Calu3 (cell line): ENCODE results near the gene GPALPP1. TPM values are rescaled to one million over a fixed set of nuclear protein-coding genes. Genes with fewer than 3 reads are reported as not detected.

Experiments used
- BruUV-seq: library from RNA; stranded (reverse); fragments of 400-500 nt; replicated peaks from 2 replicates; lab custom pipeline; 2021; lab: Mats Ljungman, UMichigan
- CTCF ChIA-PET: fragments of 300-600 bp; sonication (Branson Sonifier 250); formaldehyde crosslinking; loops from one replicate; lab custom pipeline; 2022; ENCODE audit warnings: antibody characterized with exemption; lab: Charles Lee
- DNase-seq: peaks from one replicate; pipeline ENCODE4 v3.0.0; 2022
- H3K27ac Mint-ChIP-seq: one replicate; pipeline ENCODE4 v1.8.0; 2022; ENCODE audit warnings: mixed read lengths; ENCODE audit not compliant: unreplicated experiment
- H3K27me3 Mint-ChIP-seq: one replicate; pipeline ENCODE4 v1.8.0; 2022; ENCODE audit warnings: mixed read lengths; ENCODE audit not compliant: unreplicated experiment
- H3K36me3 Mint-ChIP-seq: one replicate; pipeline ENCODE4 v1.8.0; 2022; ENCODE audit warnings: mild to moderate bottlenecking, moderate library complexity, mixed read lengths; ENCODE audit not compliant: insufficient read depth, unreplicated experiment
- H3K4me1 Mint-ChIP-seq: one replicate; pipeline ENCODE4 v1.8.0; 2022; ENCODE audit warnings: mild to moderate bottlenecking, low read depth, mixed read lengths; ENCODE audit not compliant: unreplicated experiment
- H3K4me3 Mint-ChIP-seq: one replicate; pipeline ENCODE4 v1.8.0; 2022; ENCODE audit warnings: mild to moderate bottlenecking, low read depth, moderate library complexity, mixed read lengths; ENCODE audit not compliant: unreplicated experiment
- H3K9me3 Mint-ChIP-seq: one replicate; pipeline ENCODE4 v1.8.0; 2022; ENCODE audit warnings: low read depth, mixed read lengths; ENCODE audit not compliant: unreplicated experiment
- intact Hi-C: fragments of 100-400 bp; cut with micrococcal nuclease; formaldehyde crosslinking; loops from one replicate; pipeline ENCODE4 v1.10.0; 2022; ENCODE audit not compliant: unreplicated experiment
- total RNA-seq: library from RNA; stranded (reverse); gene quantifications from 2 replicates; pipeline ENCODE4 v1.2.3, GENCODE V29; 2022
- TF ChIP-seq, protein P1 (sequence below): fragments of 200-600 bp; IDR thresholded peaks from one replicate; pipeline ENCODE4 v1.8.0; 2022; ENCODE audit warnings: antibody characterized with exemption; ENCODE audit not compliant: unreplicated experiment

The GPALPP1 gene
- total RNA-seq, 1 experiment from 2014 or later, result 21.7 TPM

DNA sequence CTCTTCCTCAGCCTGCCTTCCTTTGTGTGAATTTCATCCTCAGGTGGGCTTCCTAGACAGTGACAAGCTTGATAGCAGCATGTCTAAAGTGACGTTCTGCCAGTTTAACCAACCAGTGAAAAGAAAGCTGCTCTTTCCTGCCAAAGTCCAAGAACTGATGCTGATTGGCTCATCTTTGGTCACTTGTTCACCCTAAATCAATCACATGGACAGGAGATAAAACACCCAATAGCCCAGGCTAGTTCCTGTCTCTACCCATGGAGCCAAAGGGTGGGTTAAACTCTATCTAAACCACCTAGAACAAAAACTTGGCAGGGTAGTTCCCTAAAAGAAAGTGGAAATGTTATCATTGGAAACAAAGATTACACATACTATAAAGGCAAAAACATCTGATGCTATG is 50.8 kb downstream of the GPALPP1 start:
- CTCF ChIA-PET, result no interaction called here

DNA sequence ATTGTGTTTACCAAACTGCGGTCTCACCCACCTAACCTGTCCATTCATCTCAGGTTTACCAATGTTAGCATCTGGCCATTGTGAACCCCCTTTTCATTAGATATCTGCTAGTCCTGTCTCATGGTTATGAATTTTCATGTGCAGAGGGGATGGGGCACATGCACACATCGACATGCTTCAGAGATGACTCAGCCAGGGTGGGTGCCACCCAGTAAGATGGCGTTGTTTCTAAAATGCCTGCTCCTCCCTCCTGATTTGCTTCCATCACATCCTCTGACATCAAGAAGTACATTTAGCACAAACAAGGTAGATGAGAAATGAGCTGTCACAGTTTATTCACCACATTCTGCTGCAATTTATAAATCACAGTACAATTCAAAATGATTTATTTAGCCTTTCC is 51.3 kb downstream of the GPALPP1 start:
- BruUV-seq, result no TSS peak
- no peak overlapping the region for H3K4me3 Mint-ChIP-seq
- CTCF ChIA-PET, result no interaction called here
- H3K9me3 Mint-ChIP-seq, result no peaks in the 10 kb centered on the region
- DNase-seq, result no peak
- no peaks in the 10 kb centered on the region for H3K27me3 Mint-ChIP-seq
- TF ChIP-seq, protein P1, sequence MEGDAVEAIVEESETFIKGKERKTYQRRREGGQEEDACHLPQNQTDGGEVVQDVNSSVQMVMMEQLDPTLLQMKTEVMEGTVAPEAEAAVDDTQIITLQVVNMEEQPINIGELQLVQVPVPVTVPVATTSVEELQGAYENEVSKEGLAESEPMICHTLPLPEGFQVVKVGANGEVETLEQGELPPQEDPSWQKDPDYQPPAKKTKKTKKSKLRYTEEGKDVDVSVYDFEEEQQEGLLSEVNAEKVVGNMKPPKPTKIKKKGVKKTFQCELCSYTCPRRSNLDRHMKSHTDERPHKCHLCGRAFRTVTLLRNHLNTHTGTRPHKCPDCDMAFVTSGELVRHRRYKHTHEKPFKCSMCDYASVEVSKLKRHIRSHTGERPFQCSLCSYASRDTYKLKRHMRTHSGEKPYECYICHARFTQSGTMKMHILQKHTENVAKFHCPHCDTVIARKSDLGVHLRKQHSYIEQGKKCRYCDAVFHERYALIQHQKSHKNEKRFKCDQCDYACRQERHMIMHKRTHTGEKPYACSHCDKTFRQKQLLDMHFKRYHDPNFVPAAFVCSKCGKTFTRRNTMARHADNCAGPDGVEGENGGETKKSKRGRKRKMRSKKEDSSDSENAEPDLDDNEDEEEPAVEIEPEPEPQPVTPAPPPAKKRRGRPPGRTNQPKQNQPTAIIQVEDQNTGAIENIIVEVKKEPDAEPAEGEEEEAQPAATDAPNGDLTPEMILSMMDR, result no peak
- no peaks in the 10 kb centered on the region for H3K36me3 Mint-ChIP-seq
- no peak overlapping the region for H3K27ac Mint-ChIP-seq
- H3K4me1 Mint-ChIP-seq, result no peaks in the 10 kb centered on the region
- intact Hi-C loops, result loop anchor here (10.0 kb wide), 1 partner anchor 354 kb away; no protein-coding TSS in a partner anchor

More for the DNA sequence above, 50.8 kb downstream of the GPALPP1 start:
- no peak for DNase-seq
- intact Hi-C loops, result loop anchor here (10.0 kb wide), 1 partner anchor 355 kb away; no protein-coding TSS in a partner anchor
- no peak overlapping the region for H3K4me3 Mint-ChIP-seq
- H3K9me3 Mint-ChIP-seq, result no peaks in the 10 kb centered on the region
- no peak overlapping the region for H3K27ac Mint-ChIP-seq
- TF ChIP-seq, protein P1, result no peak
- no TSS peak for BruUV-seq
- no peaks in the 10 kb centered on the region for H3K36me3 Mint-ChIP-seq
- no peaks in the 10 kb centered on the region for H3K4me1 Mint-ChIP-seq
- H3K27me3 Mint-ChIP-seq, result no peaks in the 10 kb centered on the region

DNA sequence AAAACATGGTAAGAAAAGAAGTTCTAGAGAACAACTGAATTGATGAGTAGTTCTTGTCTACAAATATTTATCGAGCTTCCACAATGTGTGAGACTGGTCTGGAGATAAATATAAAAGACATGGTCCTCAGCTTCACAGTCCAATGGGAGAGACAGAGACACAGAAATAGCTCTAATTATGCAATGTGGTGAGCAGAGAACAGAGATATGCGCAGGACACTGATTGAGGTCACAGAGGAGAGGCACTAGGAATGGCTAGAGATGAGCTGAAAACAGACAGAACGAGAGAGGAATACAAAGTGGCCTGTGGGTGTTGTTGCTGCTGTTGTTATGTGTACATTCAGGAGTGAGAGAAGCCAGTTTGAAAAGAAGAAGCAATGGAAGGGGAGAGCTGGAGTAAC is 53.2 kb downstream of the GPALPP1 start:
- CTCF ChIA-PET, result interaction anchor here (0.6 kb wide), 1 partner anchor 252 kb away, joined by 4 read pairs; no protein-coding TSS in a partner anchor

DNA sequence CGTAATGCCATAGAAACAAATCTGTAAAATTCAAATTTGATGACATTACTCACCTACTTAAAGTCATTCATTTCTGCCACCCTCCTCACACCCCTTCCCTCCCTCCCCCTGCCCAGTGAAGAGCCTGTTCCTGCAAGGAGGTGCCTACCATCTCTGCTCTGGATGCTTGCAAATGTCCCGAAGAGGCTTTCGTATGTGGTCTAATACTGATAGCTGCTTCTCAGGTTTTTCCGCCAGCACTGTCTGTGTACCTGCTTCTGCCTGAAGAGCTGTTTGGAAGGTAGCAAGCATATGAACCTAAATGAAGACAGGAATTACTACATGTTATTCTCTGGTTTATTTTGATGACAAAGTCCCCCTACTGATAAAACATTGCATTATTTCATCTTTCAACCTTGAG is 57.1 kb downstream of the GPALPP1 start:
- H3K27ac Mint-ChIP-seq, result no peak overlapping the region
- H3K4me3 Mint-ChIP-seq, result peak overlapping the region; percentile 50
- no peaks in the 10 kb centered on the region for H3K9me3 Mint-ChIP-seq
- CTCF ChIA-PET, result interaction anchor here (0.7 to 2.2 kb wide), 2 partner anchors 234 to 237 kb away, joined by 3 to 26 read pairs; no protein-coding TSS in a partner anchor
- intact Hi-C loops, result loop anchor here (5.0 to 10.0 kb wide), 2 partner anchors 76 to 348 kb away; partner anchors contain the start of gene GTF2F2
- TF ChIP-seq, protein P1, result no peak
- DNase-seq, result no peak
- no peaks in the 10 kb centered on the region for H3K27me3 Mint-ChIP-seq
- H3K4me1 Mint-ChIP-seq, result peaks cover 6% of the 10 kb centered on the region
- H3K36me3 Mint-ChIP-seq, result no peaks in the 10 kb centered on the region
- no TSS peak for BruUV-seq

More for the DNA sequence above, 53.2 kb downstream of the GPALPP1 start:
- H3K27ac Mint-ChIP-seq, result no peak overlapping the region
- H3K27me3 Mint-ChIP-seq, result no peaks in the 10 kb centered on the region
- no peaks in the 10 kb centered on the region for H3K36me3 Mint-ChIP-seq
- no peak for DNase-seq
- no peaks in the 10 kb centered on the region for H3K4me1 Mint-ChIP-seq
- no peak overlapping the region for H3K4me3 Mint-ChIP-seq
- TF ChIP-seq, protein P1, result no peak
- BruUV-seq, result no TSS peak
- intact Hi-C loops, result loop anchor here (10.0 kb wide), 1 partner anchor 352 kb away; no protein-coding TSS in a partner anchor
- H3K9me3 Mint-ChIP-seq, result no peaks in the 10 kb centered on the region
